ENCODE measurements around the gene CCDC146.

Gene CCDC146

DNA sequence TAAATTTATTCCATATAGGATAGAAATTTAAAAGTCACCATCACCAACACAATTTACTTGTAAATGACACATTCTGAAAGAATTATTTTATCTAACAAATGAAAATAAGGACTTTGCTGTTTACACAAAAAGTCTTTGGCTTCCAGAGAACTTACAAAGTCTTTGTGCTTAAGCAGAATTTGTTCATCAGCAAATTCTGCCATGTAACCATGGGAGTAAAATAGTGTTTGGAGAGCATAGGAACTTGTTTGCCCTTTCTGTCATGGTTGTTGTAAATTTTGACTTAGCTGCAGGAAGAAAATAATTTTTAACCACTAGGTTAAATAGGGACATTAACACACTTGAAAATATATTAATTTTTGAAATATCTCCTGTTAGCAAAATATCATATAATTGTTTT, 62.0 kb downstream of the CCDC146 start:
- Histone ChIP-seq H4K91ac (ENCODE audit: low read length) (no peak overlapping the region), H3K27ac (ENCODE audit: low read length, poor library complexity, severe bottlenecking) (no peak overlapping the region), H3K36me3 (ENCODE audit: control insufficient read depth in 1 of 2, insufficient read depth in 2 of 2, low read depth in 1 of 2, low read length in 2 of 2) (no peaks in the 10 kb centered on the region), H2BK5ac (ENCODE audit: low read depth, low read length, poor library complexity, severe bottlenecking) (no peak overlapping the region), H3K4me2 (ENCODE audit: low read length, poor library complexity, severe bottlenecking) (no peak overlapping the region), H3K14ac (ENCODE audit: low read length in 2 of 2) (no peak overlapping the region), H3K9me3 (ENCODE audit: control insufficient read depth, low read length) (no peaks in the 10 kb centered on the region), H2BK12ac (ENCODE audit: low read length in 2 of 2) (no peak overlapping the region), H3K9ac (ENCODE audit: low read length) (peak overlapping the region; percentile 53), H2BK15ac (ENCODE audit: low read depth, poor library complexity, severe bottlenecking) (no peak overlapping the region), H3K4me1 (ENCODE audit: control insufficient read depth, insufficient read depth, low read depth, low read length) (no peaks in the 10 kb centered on the region), H2AK5ac (ENCODE audit: low read length, severe bottlenecking) (no peak overlapping the region), H3K23ac (ENCODE audit: low read length in 2 of 2) (no peak overlapping the region), H4K8ac (ENCODE audit: low read length) (no peak overlapping the region), H3K4ac (ENCODE audit: low read depth in 1 of 2, low read length in 2 of 2) (no peak overlapping the region), H3K27me3 (ENCODE audit: control insufficient read depth in 1 of 2, insufficient read depth in 1 of 2, low read length in 2 of 2) (no peaks in the 10 kb centered on the region), H2AFZ (ENCODE audit: low read depth, low read length) (no peak overlapping the region), H3K18ac (ENCODE audit: low read depth in 1 of 2, low read length in 2 of 2) (no peak overlapping the region), H2BK120ac (ENCODE audit: low read depth, low read length) (no peak overlapping the region), H3K79me1 (replicated peaks; ENCODE audit: low read length, poor library complexity, severe bottlenecking) (no peaks in the 10 kb centered on the region), H3K4me3 (ENCODE audit: insufficient read depth in 1 of 2, low read depth in 1 of 2, low read length in 2 of 2) (no peak overlapping the region)
- DNase-seq = peak; percentile 32

DNA sequence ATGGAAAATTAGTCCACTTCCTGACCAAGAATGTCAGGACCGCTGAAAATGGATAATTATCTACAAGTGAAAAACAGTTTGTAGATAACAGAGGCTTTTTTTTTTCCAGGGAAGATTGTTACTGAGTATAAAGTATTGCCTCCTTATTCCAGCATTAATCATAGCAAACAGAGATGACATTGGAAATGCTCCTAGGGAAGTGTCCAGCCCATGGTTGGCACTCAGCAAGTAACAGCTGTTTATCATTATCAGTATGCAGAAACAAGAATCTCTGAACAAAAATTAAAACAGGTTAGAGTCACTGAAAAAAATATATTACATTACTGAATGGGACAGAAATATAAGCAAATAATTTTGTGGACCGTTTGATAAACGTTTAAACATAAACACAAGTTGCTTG, 62.6 kb downstream of the CCDC146 start:
- Histone ChIP-seq H2BK120ac (ENCODE audit: low read depth, low read length) (no peak overlapping the region), H3K27ac (ENCODE audit: low read length, poor library complexity, severe bottlenecking) (no peak overlapping the region), H3K4ac (ENCODE audit: low read depth in 1 of 2, low read length in 2 of 2) (no peak overlapping the region), H2AFZ (ENCODE audit: low read depth, low read length) (no peak overlapping the region), H3K79me1 (replicated peaks; ENCODE audit: low read length, poor library complexity, severe bottlenecking) (no peaks in the 10 kb centered on the region), H2BK5ac (ENCODE audit: low read depth, low read length, poor library complexity, severe bottlenecking) (no peak overlapping the region), H4K91ac (ENCODE audit: low read length) (no peak overlapping the region), H2AK5ac (ENCODE audit: low read length, severe bottlenecking) (no peak overlapping the region), H3K4me3 (ENCODE audit: insufficient read depth in 1 of 2, low read depth in 1 of 2, low read length in 2 of 2) (no peak overlapping the region), H3K14ac (ENCODE audit: low read length in 2 of 2) (no peak overlapping the region), H2BK15ac (ENCODE audit: low read depth, poor library complexity, severe bottlenecking) (no peak overlapping the region), H3K23ac (ENCODE audit: low read length in 2 of 2) (no peak overlapping the region), H3K4me1 (ENCODE audit: control insufficient read depth, insufficient read depth, low read depth, low read length) (no peaks in the 10 kb centered on the region), H3K4me2 (ENCODE audit: low read length, poor library complexity, severe bottlenecking) (no peak overlapping the region), H3K9me3 (ENCODE audit: control insufficient read depth, low read length) (no peaks in the 10 kb centered on the region), H3K36me3 (ENCODE audit: control insufficient read depth in 1 of 2, insufficient read depth in 2 of 2, low read depth in 1 of 2, low read length in 2 of 2) (no peaks in the 10 kb centered on the region), H2BK12ac (ENCODE audit: low read length in 2 of 2) (no peak overlapping the region), H4K8ac (ENCODE audit: low read length) (no peak overlapping the region), H3K9ac (ENCODE audit: low read length) (peak overlapping the region; percentile 53), H3K27me3 (ENCODE audit: control insufficient read depth in 1 of 2, insufficient read depth in 1 of 2, low read length in 2 of 2) (no peaks in the 10 kb centered on the region), H3K18ac (ENCODE audit: low read depth in 1 of 2, low read length in 2 of 2) (no peak overlapping the region)
- no CpG with 5 or more reads among the region's 3 CpGs for WGBS
- peak; percentile 29 for DNase-seq

DNA sequence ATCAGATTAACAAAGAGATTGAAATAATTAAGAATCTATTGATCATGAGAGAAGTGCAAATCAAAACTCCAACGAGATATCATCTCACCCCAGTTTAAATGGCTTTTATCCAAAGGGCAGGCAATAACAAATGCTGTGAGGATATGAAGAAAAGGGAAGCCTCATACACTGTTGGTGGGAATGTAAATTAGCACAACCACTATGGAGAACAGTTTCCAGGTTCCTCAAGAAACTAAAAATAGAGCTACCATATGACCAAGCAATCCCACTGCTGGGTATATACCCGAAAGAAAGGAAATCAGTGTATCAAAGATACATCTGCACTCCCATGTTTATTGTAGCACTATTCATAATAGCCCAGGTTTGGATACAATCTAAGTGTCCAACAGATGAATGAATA, 63.5 kb downstream of the CCDC146 start:
- no peak overlapping the region for H3K4me2 ChIP-seq (ENCODE audit: low read length, poor library complexity, severe bottlenecking)
- H3K79me1 ChIP-seq (replicated peaks; ENCODE audit: low read length, poor library complexity, severe bottlenecking) = no peaks in the 10 kb centered on the region
- no peak overlapping the region for H2BK120ac ChIP-seq (ENCODE audit: low read depth, low read length)
- H3K4ac ChIP-seq (ENCODE audit: low read depth in 1 of 2, low read length in 2 of 2) = no peak overlapping the region
- H3K9me3 ChIP-seq (ENCODE audit: control insufficient read depth, low read length) = no peaks in the 10 kb centered on the region
- H3K36me3 ChIP-seq (ENCODE audit: control insufficient read depth in 1 of 2, insufficient read depth in 2 of 2, low read depth in 1 of 2, low read length in 2 of 2) = no peaks in the 10 kb centered on the region
- H2AK5ac ChIP-seq (ENCODE audit: low read length, severe bottlenecking) = no peak overlapping the region
- H3K4me3 ChIP-seq (ENCODE audit: insufficient read depth in 1 of 2, low read depth in 1 of 2, low read length in 2 of 2) = no peak overlapping the region
- no peak overlapping the region for H4K91ac ChIP-seq (ENCODE audit: low read length)
- no peak overlapping the region for H3K23ac ChIP-seq (ENCODE audit: low read length in 2 of 2)
- no peak overlapping the region for H3K27ac ChIP-seq (ENCODE audit: low read length, poor library complexity, severe bottlenecking)
- H3K18ac ChIP-seq (ENCODE audit: low read depth in 1 of 2, low read length in 2 of 2) = no peak overlapping the region
- H2BK15ac ChIP-seq (ENCODE audit: low read depth, poor library complexity, severe bottlenecking) = no peak overlapping the region
- H3K14ac ChIP-seq (ENCODE audit: low read length in 2 of 2) = no peak overlapping the region
- 100% methylated on average over 1 of the region's 2 CpGs for WGBS
- H3K4me1 ChIP-seq (ENCODE audit: control insufficient read depth, insufficient read depth, low read depth, low read length) = no peaks in the 10 kb centered on the region
- H2AFZ ChIP-seq (ENCODE audit: low read depth, low read length) = no peak overlapping the region
- no peak for DNase-seq
- no peak overlapping the region for H2BK5ac ChIP-seq (ENCODE audit: low read depth, low read length, poor library complexity, severe bottlenecking)
- no peak overlapping the region for H4K8ac ChIP-seq (ENCODE audit: low read length)
- no peak overlapping the region for H2BK12ac ChIP-seq (ENCODE audit: low read length in 2 of 2)
- H3K9ac ChIP-seq (ENCODE audit: low read length) = no peak overlapping the region
- H3K27me3 ChIP-seq (ENCODE audit: control insufficient read depth in 1 of 2, insufficient read depth in 1 of 2, low read length in 2 of 2) = no peaks in the 10 kb centered on the region

DNA sequence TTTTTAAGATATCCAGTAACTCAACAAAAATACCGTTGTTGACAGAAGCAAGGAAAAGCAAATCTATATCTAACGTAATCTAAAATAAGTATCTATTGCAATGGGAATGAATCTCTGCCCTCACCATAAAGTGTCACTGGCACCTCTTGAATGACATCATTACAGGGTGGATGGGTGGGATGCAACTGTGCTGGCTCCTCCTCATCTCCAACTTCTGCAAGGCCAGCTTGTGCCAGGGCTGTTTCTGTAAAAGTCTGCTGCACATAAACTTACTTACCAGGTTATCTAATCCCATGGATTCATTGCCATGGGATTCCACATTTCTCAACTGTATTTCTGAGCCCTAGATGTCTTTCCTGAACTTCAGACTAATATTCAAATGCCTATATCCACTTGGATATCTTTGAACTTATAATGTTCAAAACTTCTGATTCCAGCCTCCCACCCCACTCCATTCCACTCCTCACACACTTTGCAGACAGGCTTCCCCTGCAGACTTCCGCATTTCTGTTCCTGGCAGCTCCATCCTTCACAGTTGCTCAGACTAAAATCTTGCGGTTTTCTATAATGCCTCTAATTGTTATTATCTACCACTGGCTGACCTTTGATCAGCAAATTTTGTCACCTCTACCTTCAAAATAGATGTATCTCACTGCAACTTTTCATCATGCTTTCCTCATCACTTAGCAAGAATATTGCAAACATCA, 66.5 kb downstream of the CCDC146 start:
- Histone ChIP-seq H3K9ac (ENCODE audit: low read length) (no peak overlapping the region), H3K79me1 (replicated peaks; ENCODE audit: low read length, poor library complexity, severe bottlenecking) (no peaks in the 10 kb centered on the region), H3K4me1 (ENCODE audit: control insufficient read depth, insufficient read depth, low read depth, low read length) (no peaks in the 10 kb centered on the region), H3K23ac (ENCODE audit: low read length in 2 of 2) (no peak overlapping the region), H3K4ac (ENCODE audit: low read depth in 1 of 2, low read length in 2 of 2) (no peak overlapping the region), H2BK120ac (ENCODE audit: low read depth, low read length) (no peak overlapping the region), H3K4me2 (ENCODE audit: low read length, poor library complexity, severe bottlenecking) (no peak overlapping the region), H3K9me3 (ENCODE audit: control insufficient read depth, low read length) (no peaks in the 10 kb centered on the region), H3K36me3 (ENCODE audit: control insufficient read depth in 1 of 2, insufficient read depth in 2 of 2, low read depth in 1 of 2, low read length in 2 of 2) (no peaks in the 10 kb centered on the region), H2AK5ac (ENCODE audit: low read length, severe bottlenecking) (no peak overlapping the region), H4K8ac (ENCODE audit: low read length) (no peak overlapping the region), H3K14ac (ENCODE audit: low read length in 2 of 2) (no peak overlapping the region), H2BK5ac (ENCODE audit: low read depth, low read length, poor library complexity, severe bottlenecking) (no peak overlapping the region), H4K91ac (ENCODE audit: low read length) (no peak overlapping the region), H3K4me3 (ENCODE audit: insufficient read depth in 1 of 2, low read depth in 1 of 2, low read length in 2 of 2) (no peak overlapping the region), H3K27me3 (ENCODE audit: control insufficient read depth in 1 of 2, insufficient read depth in 1 of 2, low read length in 2 of 2) (no peaks in the 10 kb centered on the region), H2BK12ac (ENCODE audit: low read length in 2 of 2) (no peak overlapping the region), H3K18ac (ENCODE audit: low read depth in 1 of 2, low read length in 2 of 2) (no peak overlapping the region), H2AFZ (ENCODE audit: low read depth, low read length) (no peak overlapping the region), H3K27ac (ENCODE audit: low read length, poor library complexity, severe bottlenecking) (no peak overlapping the region), H2BK15ac (ENCODE audit: low read depth, poor library complexity, severe bottlenecking) (no peak overlapping the region)
- WGBS = 96% methylated on average over 3 of the region's 4 CpGs
- no peak for DNase-seq
